GM12873 (cell line): ENCODE results near the gene ARMCX6.

ENCODE experiments used
- CTCF ChIP-seq: IDR thresholded peaks from 2 replicates; pipeline ENCODE4 v1.5.1; 2012; ENCODE audit warnings: low read depth, mild to moderate bottlenecking, moderate library complexity, low read length, control low read depth; ENCODE audit not compliant: insufficient read depth; ENCODE audit errors: missing control alignments

ARMCX6 gene

GRCh38 chrX:101617211-101618191 is at the start of gene ARMCX6:
Gene ARMCX6 (minus strand): TSS chrX:101618000. CDS start chrX:101616620, 1,380 bp downstream.
- TF ChIP-seq CTCF, result peak; percentile 33

GRCh38 chrX:101659601-101660063 is 41.8 kb upstream of the ARMCX6 start, which contains the start of gene ARMCX2:
Gene ARMCX2 (minus strand): TSS chrX:101659850. CDS start chrX:101657588, 2,262 bp downstream.
- no peak for TF ChIP-seq CTCF

- no peak for TF ChIP-seq CTCF
Measured at GRCh38 chrX:101658661-101659491, 41.1 kb upstream of the ARMCX6 start.

DNA sequence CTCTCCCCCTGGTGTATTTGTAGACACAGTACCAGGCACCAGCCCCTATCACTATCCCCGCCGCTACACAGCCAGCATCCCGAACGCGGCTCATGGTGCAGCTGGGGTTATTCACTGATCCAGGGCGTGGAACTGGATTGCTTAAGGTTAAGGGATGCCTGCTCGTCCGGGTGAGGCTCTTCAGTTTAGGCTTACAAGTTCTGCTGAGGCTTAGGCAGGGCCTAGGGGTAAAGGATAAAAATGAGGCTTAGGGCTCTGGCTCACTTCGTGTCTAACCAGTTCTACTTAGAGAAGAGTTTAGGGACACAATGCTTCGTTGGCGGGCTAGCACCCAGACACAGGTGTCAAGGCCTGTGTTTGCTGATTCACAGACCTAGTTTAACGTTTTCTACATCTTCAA is 39.7 kb upstream of the ARMCX6 start:
- TF ChIP-seq CTCF, result no peak

GRCh38 chrX:101656817-101657216 is 39.0 kb upstream of the ARMCX6 start:
- TF ChIP-seq CTCF, result no peak

DNA sequence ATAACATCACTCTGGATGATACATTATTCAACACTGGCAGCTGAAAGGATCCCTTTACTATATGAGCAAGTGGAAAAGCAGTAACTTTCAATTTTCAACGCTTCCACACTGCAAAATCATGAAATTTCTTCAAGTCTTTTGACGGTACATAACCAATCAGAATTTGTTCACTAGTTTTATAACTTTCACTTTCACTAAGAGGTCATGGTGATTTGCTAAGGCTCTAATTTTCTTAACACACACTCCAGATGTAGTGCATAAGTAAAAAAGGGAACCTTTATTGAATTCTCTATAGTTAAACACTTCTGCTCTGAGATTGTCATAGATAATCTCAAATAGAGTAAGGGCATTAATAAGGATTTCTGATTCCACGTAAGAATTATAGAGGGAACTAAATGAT is 37.7 kb upstream of the ARMCX6 start:
- TF ChIP-seq CTCF, result no peak

DNA sequence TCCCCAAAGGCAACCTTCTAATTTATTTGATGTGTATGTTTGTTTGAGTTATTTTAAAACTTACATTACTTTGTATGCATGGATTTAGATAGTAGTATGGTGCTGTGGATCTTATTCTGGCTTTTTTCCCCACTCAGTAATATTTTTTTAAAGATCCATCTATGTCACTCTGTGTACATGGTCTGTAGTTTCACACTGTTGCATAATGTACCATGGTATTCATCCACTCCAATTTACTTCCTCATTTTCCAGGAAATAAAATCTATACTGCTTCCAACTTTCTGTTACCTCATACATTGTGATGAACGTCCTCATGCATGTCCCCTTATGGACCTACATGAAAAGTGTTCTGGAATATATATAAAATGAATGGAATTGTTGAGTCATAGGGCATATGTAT is 24.3 kb upstream of the ARMCX6 start:
- no peak for TF ChIP-seq CTCF
